ENCODE data around the gene MTARC2.

GRCh38 chr1:220828179-220828490 is 80.0 kb downstream of the MTARC2 start:
- no peak for TF ChIP-seq ZNF274 (IDR thresholded peaks at IDR 0.05; ENCODE audit: low read depth, low read length)
- no peak for TF ChIP-seq YY1 (IDR thresholded peaks at IDR 0.05; ENCODE audit: insufficient read depth, insufficient read length)

Measured in NT2/D1 (cell line).